IMR-90 (cell line): Measurements from ENCODE around the gene PFKL.

Experiments used
- CTCF ChIP-seq: conservative IDR thresholded peaks from 2 replicates; pipeline ENCODE4 v1.5.1; 2012; ENCODE audit warnings: mild to moderate bottlenecking, low read depth, low read length, improper control_type of control experiment
- MXI1 ChIP-seq: IDR thresholded peaks from 2 replicates; pipeline ENCODE4 v1.6.1; 2012; ENCODE audit warnings: low read depth, mild to moderate bottlenecking, low read length, moderate library complexity, borderline replicate concordance
- POLR2A ChIP-seq: IDR thresholded peaks from 2 replicates; pipeline ENCODE4 v1.6.1; 2012; ENCODE audit warnings: mild to moderate bottlenecking, low read depth, low read length
- RAD21 ChIP-seq: IDR thresholded peaks from 2 replicates; pipeline ENCODE4 v1.6.1; 2012; ENCODE audit warnings: low read length, improper control_type of control experiment
- TF ChIP-seq, protein P1 (sequence below): fragments of 150-350 bp; IDR thresholded peaks from 2 replicates; pipeline ENCODE4 v1.6.1; 2016; ENCODE audit warnings: low read depth, mild to moderate bottlenecking, low read length, moderate library complexity, borderline replicate concordance

DNA sequence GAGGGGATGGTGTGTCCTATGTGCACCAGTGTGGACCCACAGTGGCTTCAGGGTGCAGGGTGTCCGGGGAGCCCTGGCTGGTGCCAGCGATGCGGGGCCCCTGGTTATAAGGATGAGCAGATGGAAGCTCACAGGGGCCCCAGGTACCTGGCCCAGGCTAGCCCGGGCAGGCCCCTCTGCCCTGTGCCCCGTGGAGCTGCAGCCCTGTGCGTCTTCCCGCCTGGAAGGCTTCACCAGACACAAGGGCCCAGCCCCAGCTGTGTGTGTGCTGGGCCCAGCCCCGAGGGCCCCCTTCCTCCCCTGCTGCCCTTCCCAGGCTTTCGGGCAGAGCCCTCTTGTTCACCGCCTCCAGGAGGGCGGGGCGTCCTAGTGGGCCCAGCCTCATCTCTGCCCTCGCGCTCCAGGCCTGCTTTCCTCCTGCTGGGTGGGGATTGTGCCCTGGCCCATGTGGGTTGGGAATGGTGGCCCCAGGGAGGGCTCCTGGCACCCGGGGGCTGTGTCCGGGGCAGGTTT, 15.9 kb downstream of the PFKL start:
- no peak for TF ChIP-seq POLR2A
- TF ChIP-seq CTCF = no peak
- TF ChIP-seq MXI1 = no peak
- TF ChIP-seq RAD21 = no peak
- TF ChIP-seq, protein P1, sequence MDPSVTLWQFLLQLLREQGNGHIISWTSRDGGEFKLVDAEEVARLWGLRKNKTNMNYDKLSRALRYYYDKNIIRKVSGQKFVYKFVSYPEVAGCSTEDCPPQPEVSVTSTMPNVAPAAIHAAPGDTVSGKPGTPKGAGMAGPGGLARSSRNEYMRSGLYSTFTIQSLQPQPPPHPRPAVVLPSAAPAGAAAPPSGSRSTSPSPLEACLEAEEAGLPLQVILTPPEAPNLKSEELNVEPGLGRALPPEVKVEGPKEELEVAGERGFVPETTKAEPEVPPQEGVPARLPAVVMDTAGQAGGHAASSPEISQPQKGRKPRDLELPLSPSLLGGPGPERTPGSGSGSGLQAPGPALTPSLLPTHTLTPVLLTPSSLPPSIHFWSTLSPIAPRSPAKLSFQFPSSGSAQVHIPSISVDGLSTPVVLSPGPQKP = no peak
